GM12873 (cell line): ENCODE data around the gene ARHGEF28.

Source experiments
- TF ChIP-seq, protein P1 (sequence below): IDR thresholded peaks from 2 replicates; pipeline ENCODE4 v1.5.1; 2012; ENCODE audit warnings: low read depth, mild to moderate bottlenecking, moderate library complexity, low read length, control low read depth; ENCODE audit not compliant: insufficient read depth; ENCODE audit errors: missing control alignments

The ARHGEF28 gene

DNA sequence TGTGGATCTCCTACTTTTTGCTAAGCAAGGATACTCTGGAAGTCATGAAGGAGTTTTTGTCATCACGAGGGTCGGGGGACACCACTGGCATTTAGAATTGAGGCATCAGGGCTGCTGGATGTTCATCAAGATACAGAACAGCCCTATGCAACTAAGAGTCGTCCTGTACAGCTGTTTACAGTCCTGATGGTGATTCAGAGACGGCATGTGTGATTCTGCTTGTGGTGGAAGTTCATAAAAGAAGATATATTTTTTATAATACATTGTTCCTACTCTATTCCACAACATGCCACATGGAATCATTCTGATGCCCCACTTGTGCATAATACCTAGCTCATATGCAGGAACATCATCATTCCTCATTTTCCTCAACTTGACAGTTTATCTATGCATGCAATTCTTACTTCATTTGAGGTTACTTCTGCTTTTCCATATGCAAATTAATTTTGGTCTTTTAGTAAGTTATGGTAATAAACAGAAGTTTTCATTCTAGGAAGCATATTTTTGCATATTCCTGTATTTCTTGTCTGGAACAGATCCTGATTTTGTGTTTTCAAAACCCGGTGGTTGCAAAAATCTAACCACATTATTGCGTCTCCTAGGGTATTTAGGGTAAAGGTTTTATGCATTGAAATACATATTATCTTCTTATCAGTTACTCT, 155.2 kb downstream of the ARHGEF28 start:
- TF ChIP-seq, protein P1, sequence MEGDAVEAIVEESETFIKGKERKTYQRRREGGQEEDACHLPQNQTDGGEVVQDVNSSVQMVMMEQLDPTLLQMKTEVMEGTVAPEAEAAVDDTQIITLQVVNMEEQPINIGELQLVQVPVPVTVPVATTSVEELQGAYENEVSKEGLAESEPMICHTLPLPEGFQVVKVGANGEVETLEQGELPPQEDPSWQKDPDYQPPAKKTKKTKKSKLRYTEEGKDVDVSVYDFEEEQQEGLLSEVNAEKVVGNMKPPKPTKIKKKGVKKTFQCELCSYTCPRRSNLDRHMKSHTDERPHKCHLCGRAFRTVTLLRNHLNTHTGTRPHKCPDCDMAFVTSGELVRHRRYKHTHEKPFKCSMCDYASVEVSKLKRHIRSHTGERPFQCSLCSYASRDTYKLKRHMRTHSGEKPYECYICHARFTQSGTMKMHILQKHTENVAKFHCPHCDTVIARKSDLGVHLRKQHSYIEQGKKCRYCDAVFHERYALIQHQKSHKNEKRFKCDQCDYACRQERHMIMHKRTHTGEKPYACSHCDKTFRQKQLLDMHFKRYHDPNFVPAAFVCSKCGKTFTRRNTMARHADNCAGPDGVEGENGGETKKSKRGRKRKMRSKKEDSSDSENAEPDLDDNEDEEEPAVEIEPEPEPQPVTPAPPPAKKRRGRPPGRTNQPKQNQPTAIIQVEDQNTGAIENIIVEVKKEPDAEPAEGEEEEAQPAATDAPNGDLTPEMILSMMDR = no peak

DNA sequence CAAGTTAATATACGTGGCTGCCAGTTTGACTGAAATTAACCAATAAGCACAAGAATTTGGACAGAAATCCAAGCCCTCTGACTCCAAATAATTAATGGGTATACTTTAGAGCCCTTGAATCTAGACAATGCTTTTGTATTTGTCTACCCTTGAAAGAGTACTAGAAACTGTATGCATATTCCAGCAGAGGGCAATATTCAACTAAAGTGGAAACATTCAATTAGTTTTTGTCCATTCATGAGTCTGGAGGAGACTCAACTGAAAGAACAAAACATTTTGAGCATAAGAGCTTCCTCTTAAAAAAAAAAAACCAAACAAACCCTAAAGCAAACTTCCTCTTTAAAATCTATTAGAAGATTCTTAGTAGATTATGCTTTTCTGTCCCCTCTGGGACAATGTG, 157.8 kb downstream of the ARHGEF28 start:
- TF ChIP-seq, protein P1 = no peak

DNA sequence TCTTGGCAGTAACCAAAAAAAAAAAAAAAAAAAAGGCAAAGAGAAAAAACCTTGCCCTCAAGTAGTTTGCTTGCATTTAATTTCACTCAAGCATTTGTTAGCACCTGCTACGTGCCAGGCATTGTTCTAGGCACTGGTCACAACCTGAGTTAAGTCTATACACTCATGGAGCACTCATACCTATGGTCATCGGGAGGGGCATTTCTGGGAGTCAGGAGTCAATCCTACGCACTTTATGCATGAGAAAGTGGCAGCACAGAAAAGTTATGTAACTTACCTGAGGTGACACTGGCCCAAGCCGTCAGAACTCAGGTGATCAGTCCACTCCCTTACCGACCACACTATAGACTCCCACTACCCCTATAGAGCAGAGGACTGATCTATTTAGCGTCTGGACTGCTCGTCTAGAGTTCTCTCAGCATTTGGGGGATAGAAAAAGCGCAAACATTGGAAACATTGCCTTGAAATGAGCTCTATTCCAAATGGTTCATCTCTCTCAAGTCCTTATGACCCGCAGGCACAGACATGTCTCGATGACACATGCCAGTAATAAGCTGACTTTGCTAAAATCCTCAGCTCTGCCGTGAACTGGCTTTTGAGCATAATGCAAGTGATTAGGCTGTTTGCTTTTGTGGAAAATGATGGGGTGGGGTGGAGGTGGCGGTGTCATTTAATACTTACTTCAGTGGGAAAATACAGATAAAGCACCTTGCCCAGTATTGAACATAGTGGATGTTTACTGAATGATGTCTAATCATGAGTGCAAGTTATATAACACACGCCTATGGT, 160.2 kb downstream of the ARHGEF28 start:
- TF ChIP-seq, protein P1 = no peak

DNA sequence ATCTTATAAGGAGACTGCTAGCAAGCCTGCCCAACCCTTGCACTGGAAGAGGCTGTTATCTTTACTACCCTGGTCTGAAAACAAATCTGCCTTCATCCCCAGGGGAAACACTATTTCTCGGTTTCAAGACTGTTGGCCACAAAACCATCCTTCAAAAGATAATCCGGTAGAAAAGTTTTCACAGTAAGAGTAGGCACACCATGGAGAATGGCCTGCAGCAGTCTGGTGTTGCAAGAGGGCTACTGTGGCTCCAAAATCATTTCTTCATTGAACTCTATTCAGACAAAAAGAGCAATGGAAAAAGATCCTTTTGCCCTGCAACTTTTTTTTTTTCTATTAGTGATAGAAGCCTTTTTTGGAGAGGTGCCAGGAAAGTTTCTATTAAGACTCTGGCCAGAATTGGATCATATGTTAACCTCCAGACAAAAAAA, 163.9 kb downstream of the ARHGEF28 start:
- TF ChIP-seq, protein P1 = no peak

DNA sequence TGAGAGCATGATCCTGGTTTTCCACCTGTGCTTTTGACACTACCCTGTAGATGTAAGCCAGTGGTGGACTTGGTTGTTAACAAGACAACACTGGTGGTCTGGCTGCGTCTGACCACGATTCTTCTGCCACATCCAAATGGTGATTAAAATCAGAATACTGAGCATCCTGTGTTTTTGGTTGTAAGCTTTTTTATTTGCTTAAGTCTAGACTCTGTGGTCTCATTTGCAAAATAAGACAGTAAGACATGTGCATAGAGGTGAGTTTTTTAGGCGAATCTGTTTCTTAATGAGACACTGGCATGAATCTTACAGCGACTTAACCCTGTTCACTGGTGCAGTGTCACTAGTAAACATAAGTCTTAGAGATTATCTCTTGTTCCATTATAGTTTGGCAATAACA, 165.4 kb downstream of the ARHGEF28 start:
- TF ChIP-seq, protein P1 = no peak

DNA sequence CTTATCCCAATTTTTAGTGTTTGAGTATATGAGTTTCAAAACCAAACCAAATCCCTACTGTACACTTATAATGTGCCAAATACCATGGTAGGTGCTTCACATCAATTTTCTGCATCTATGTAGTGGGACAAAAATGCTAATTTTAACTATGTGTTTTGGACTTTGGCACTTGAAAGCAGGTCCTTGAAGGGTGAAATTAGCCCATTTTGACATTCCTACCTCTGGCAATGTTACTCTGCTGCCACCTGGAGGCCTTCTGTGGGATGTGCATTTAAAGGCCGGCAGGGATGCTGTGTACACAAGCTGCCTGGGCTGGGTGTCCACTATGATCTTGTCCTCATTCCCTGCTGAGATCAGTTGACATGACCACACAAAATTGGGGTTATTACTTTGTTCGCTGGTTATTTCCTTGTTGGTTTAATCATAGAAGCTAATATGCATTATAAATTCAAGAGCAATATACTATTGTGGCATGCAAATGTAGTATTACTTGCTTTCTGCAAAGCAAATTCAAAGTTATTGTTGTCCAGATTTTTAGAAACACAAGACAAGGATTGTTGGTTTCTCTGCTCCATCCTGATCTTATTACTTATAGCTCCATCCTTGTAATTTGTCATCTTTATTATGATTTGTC, 166.8 kb downstream of the ARHGEF28 start:
- TF ChIP-seq, protein P1 = peak; percentile 94

DNA sequence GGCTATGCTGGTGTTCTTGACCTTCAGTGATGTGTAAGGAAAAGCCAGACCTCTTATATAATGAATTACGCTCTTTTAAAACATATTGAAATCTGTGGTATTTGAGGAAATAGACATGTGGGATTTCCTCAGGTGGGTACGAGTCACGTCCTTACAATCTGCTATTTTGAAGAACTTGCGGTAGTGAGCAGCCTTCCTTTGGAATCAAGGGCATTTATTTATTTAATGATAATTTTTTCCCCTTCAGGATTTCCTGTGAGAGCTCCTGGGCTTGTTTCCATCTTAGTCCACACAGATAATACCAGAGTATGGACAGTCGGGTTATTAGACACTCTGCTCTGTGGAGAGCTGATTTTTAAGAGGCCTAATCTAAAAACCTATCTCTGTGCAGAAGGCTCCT, 167.9 kb downstream of the ARHGEF28 start:
- TF ChIP-seq, protein P1 = no peak
